OCI-LY7 (cell line): Measurements from ENCODE around the gene OR1D2. TPM values are rescaled to one million over a fixed set of nuclear protein-coding genes. Genes with fewer than 3 reads are reported as not detected.
"Not testable (repeated sequence)": the region's sequence is repeated elsewhere in the genome, so short reads cannot be mapped to it uniquely, and the experiment has no call there.

ENCODE experiments used
- BruUV-seq: library from RNA; stranded (reverse); fragments of 400-500 nt; replicated peaks from 2 replicates; lab custom pipeline; 2021; lab: Mats Ljungman, UMichigan
- CTCF ChIA-PET: fragments of 300-600 bp; sonication (Branson Sonifier 250); formaldehyde crosslinking; loops from one replicate; lab custom pipeline; 2022; ENCODE audit warnings: antibody characterized with exemption; ENCODE audit not compliant: unreplicated experiment; lab: Charles Lee
- POLR2A ChIA-PET: fragments of 300-600 bp; sonication (Branson Sonifier 250); formaldehyde crosslinking; loops from one replicate; lab custom pipeline; 2022; ENCODE audit warnings: antibody characterized with exemption; lab: Charles Lee
- DNase-seq: peaks from one replicate; pipeline ENCODE4 v3.0.0-alpha.2; 2015; ENCODE audit warnings: low spot score
- H2AFZ ChIP-seq: fragments of 200-600 bp; sonication (generic), shearing (Covaris generic); 2 replicates; pipeline ENCODE4 v1.6.1; 2014; ENCODE audit warnings: mild to moderate bottlenecking, antibody characterized with exemption, low read length, moderate library complexity
- H3K27ac ChIP-seq: fragments of 200-600 bp; sonication (generic); 2 replicates; pipeline ENCODE4 v1.5.1; 2014; ENCODE audit warnings: mixed run types, low read depth, mild to moderate bottlenecking, moderate library complexity, low read length, inconsistent platforms; ENCODE audit not compliant: poor library complexity, severe bottlenecking
- H3K36me3 ChIP-seq: fragments of 200-600 bp; sonication (generic); 2 replicates; pipeline ENCODE4 v1.6.1; 2014; ENCODE audit warnings: mild to moderate bottlenecking, antibody characterized with exemption, low read length, moderate library complexity, mixed read lengths; ENCODE audit not compliant: insufficient read depth
- H3K4me1 ChIP-seq: fragments of 200-600 bp; sonication (generic); 2 replicates; pipeline ENCODE4 v1.5.1; 2014; ENCODE audit warnings: mild to moderate bottlenecking, low read length; ENCODE audit not compliant: insufficient read depth, poor library complexity, severe bottlenecking
- H3K4me2 ChIP-seq: fragments of 200-600 bp; sonication (generic); 2 replicates; pipeline ENCODE4 v1.6.1; 2014; ENCODE audit warnings: mild to moderate bottlenecking, low read length
- H3K4me3 ChIP-seq: fragments of 200-600 bp; sonication (generic); 2 replicates; pipeline ENCODE4 v1.5.1; 2014; ENCODE audit warnings: mild to moderate bottlenecking, low read depth, low read length; ENCODE audit not compliant: poor library complexity, severe bottlenecking
- H3K79me2 ChIP-seq: fragments of 200-600 bp; sonication (generic); 2 replicates; pipeline ENCODE4 v1.6.1; 2016; ENCODE audit warnings: low read depth, mild to moderate bottlenecking, low read length, moderate library complexity, mixed read lengths; ENCODE audit not compliant: insufficient read depth
- H3K9me2 ChIP-seq: fragments of 200-600 bp; sonication (generic); 2 replicates; pipeline ENCODE4 v1.6.1; 2016; ENCODE audit warnings: mild to moderate bottlenecking, low read length, mixed read lengths; ENCODE audit not compliant: insufficient read depth
- H3K9me3 ChIP-seq: fragments of 200-600 bp; sonication (generic); 2 replicates; pipeline ENCODE4 v1.6.1; 2014; ENCODE audit warnings: mild to moderate bottlenecking, mixed run types, low read length, mixed read lengths
- H4K20me1 ChIP-seq: fragments of 200-600 bp; sonication (generic); 2 replicates; pipeline ENCODE4 v1.6.1; 2014; ENCODE audit warnings: mild to moderate bottlenecking, antibody characterized with exemption, low read length, moderate library complexity, mixed read lengths; ENCODE audit not compliant: insufficient read depth
- CTCF ChIP-seq: fragments of 200-600 bp; sonication (generic); conservative IDR thresholded peaks from 2 replicates; pipeline ENCODE4 v1.5.1; 2014; ENCODE audit warnings: mild to moderate bottlenecking, antibody characterized with exemption, low read length, moderate library complexity, mixed read lengths
- intact Hi-C: fragments of 100-400 bp; cut with micrococcal nuclease; formaldehyde crosslinking; loops from one replicate; pipeline ENCODE4 v1.10.0; 2022; ENCODE audit not compliant: unreplicated experiment
- total RNA-seq, 2 experiments: library from RNA; depleted of rRNA in 1 of 2; stranded (reverse); fragments of >200 nt in 1 of 2; shearing (Covaris generic) in 1 of 2; gene quantifications; 2 replicates each; pipeline ENCODE4 v1.2.3, GENCODE V29; 2014 to 2022

Gene OR1D2
- total RNA-seq, 2 experiments from 2014 or later: not detected

DNA sequence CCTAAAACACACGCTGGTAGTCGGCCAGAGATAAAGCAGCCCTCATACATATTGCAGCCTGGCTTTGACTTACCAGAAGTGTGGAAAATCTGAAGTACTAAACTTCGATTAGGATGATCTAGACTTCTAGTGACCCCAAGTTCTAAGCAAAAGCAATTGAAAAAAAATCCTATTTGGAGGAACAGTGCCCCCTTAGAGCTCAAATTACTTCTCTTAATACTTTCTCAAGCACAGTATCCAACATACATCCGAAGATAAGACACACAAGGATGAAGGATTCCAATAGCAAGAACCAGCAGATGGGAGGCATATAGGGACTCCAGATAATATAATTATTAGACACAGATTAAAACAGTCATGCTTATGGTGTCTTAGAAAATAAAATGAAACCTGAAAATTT is 30.4 kb downstream of the OR1D2 start:
- BruUV-seq: not testable (repeated sequence)

GRCh38 chr17:3065192-3065591 is 39.0 kb downstream of the OR1D2 start:
- intact Hi-C loops, CTCF ChIA-PET, H3K79me2 ChIP-seq: not testable (repeated sequence)

More for the DNA sequence above, 30.4 kb downstream of the OR1D2 start:
- DNase-seq: peak; percentile 63
- H3K4me1 ChIP-seq, H4K20me1 ChIP-seq, H2AFZ ChIP-seq, H3K9me2 ChIP-seq, H3K4me3 ChIP-seq, H3K79me2 ChIP-seq, H3K27ac ChIP-seq, POLR2A ChIA-PET, intact Hi-C loops, H3K4me2 ChIP-seq, H3K36me3 ChIP-seq, CTCF ChIA-PET, H3K9me3 ChIP-seq: not testable (repeated sequence)
- TF ChIP-seq CTCF: peak; percentile 80

DNA sequence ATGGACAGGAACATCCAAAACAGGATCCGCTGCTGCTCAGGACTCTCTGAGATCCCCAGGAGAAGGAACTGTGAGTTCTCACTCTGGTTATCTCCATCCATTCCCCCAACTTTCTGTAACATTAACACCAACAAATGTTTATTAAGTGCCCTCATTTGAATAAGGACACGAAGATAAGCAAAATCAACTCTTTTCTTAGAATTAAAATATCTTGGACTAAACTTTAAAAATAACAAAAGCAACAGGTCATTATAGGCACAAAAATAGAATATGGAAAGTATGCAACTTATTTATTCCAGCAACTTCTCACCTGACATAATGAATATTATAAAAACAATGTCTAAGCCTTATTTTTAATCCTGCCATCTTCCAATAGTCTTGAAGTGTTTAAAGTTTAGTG is 40.7 kb downstream of the OR1D2 start, which contains the start of gene OR1D5:
Gene OR1D5, minus strand, starts transcription at position 101 of the 400 bp plus-strand sequence. Its CDS starts 0 bp downstream, at position 101.
- H4K20me1 ChIP-seq, H3K4me2 ChIP-seq, CTCF ChIA-PET, H3K79me2 ChIP-seq, BruUV-seq, H3K27ac ChIP-seq, H2AFZ ChIP-seq, H3K4me1 ChIP-seq, H3K9me3 ChIP-seq, H3K4me3 ChIP-seq, DNase-seq, POLR2A ChIA-PET, H3K9me2 ChIP-seq, H3K36me3 ChIP-seq, intact Hi-C loops: not testable (repeated sequence)

More at GRCh38 chr17:3065192-3065591, 39.0 kb downstream of the OR1D2 start:
- H3K9me2 ChIP-seq, H3K9me3 ChIP-seq, H3K4me3 ChIP-seq, BruUV-seq, H4K20me1 ChIP-seq, H3K36me3 ChIP-seq, POLR2A ChIA-PET, H3K27ac ChIP-seq, H3K4me1 ChIP-seq, H2AFZ ChIP-seq: not testable (repeated sequence)
- DNase-seq: peak; percentile 59
- peak overlapping the region; percentile 32; the same call in 1 of the 2 replicates for H3K4me2 ChIP-seq

GRCh38 chr17:3062824-3063377 is 41.3 kb downstream of the OR1D2 start:
- POLR2A ChIA-PET, H3K4me3 ChIP-seq, H3K4me2 ChIP-seq, H4K20me1 ChIP-seq, H3K27ac ChIP-seq, intact Hi-C loops, CTCF ChIA-PET, H3K79me2 ChIP-seq, H3K9me3 ChIP-seq, H3K9me2 ChIP-seq, H2AFZ ChIP-seq, BruUV-seq, H3K4me1 ChIP-seq, DNase-seq, H3K36me3 ChIP-seq: not testable (repeated sequence)

- H3K4me3 ChIP-seq, BruUV-seq, H3K79me2 ChIP-seq, H3K9me3 ChIP-seq, H3K4me2 ChIP-seq, intact Hi-C loops, CTCF ChIA-PET, H3K27ac ChIP-seq, H4K20me1 ChIP-seq, POLR2A ChIA-PET, DNase-seq, H3K9me2 ChIP-seq, H2AFZ ChIP-seq, H3K36me3 ChIP-seq, H3K4me1 ChIP-seq: not testable (repeated sequence)
Observed at GRCh38 chr17:3054868-3055267, 49.4 kb downstream of the OR1D2 start.
